ENCODE results near the gene LINC00305.
A peak's percentile ranks its signal among the peaks of the same experiment; 100 is the strongest.

LINC00305 gene

GRCh38 chr18:64148988-64149387 lies at the start of gene LINC00305:
Gene LINC00305, minus strand, starts transcription at chr18:64149088.
- DNase-seq: no peak

GRCh38 chr18:64191069-64191468 lies 42.2 kb upstream of the LINC00305 start:
- DNase-seq: no peak

GRCh38 chr18:64185987-64186386 lies 37.1 kb upstream of the LINC00305 start:
- DNase-seq: no peak

- DNase-seq: no peak
Measured at GRCh38 chr18:64183665-64184064, 34.8 kb upstream of the LINC00305 start.

- DNase-seq: no peak
Measured at GRCh38 chr18:64180617-64181016, 31.7 kb upstream of the LINC00305 start.

- DNase-seq: no peak
Measured at GRCh38 chr18:64180171-64180570, 31.3 kb upstream of the LINC00305 start.

GRCh38 chr18:64179556-64180080 lies 30.7 kb upstream of the LINC00305 start:
- DNase-seq: no peak

- DNase-seq: no peak
Measured at GRCh38 chr18:64178860-64179259, 30.0 kb upstream of the LINC00305 start.

GRCh38 chr18:64175432-64175831 lies 26.5 kb upstream of the LINC00305 start:
- no peak for DNase-seq

GRCh38 chr18:64171576-64171975 lies 22.7 kb upstream of the LINC00305 start:
- DNase-seq: no peak

GRCh38 chr18:64167408-64167925 lies 18.6 kb upstream of the LINC00305 start:
- no peak for DNase-seq

GRCh38 chr18:64165906-64166305 lies 17.0 kb upstream of the LINC00305 start:
- DNase-seq: no peak

- DNase-seq: no peak
Measured at GRCh38 chr18:64164883-64165282, 16.0 kb upstream of the LINC00305 start.

- DNase-seq: peak; percentile 21
Measured at GRCh38 chr18:64149916-64150438, 1.1 kb upstream of the LINC00305 start.

- DNase-seq: no peak
Measured at GRCh38 chr18:64142904-64143303, 6.0 kb downstream of the LINC00305 start.

- no peak for DNase-seq
Measured at GRCh38 chr18:64137914-64138313, 11.0 kb downstream of the LINC00305 start.

GRCh38 chr18:64134044-64134747 lies 14.7 kb downstream of the LINC00305 start:
- DNase-seq: no peak

GRCh38 chr18:64132871-64133270 lies 16.0 kb downstream of the LINC00305 start:
- DNase-seq: no peak

- DNase-seq: no peak
Measured at GRCh38 chr18:64131314-64131713, 17.6 kb downstream of the LINC00305 start.

GRCh38 chr18:64127172-64127571 lies 21.7 kb downstream of the LINC00305 start:
- no peak for DNase-seq

- DNase-seq: no peak
Measured at GRCh38 chr18:64119916-64120315, 29.0 kb downstream of the LINC00305 start.

GRCh38 chr18:64118406-64118805 lies 30.5 kb downstream of the LINC00305 start:
- DNase-seq: no peak

- no peak for DNase-seq
Measured at GRCh38 chr18:64116571-64117175, 32.2 kb downstream of the LINC00305 start.

- no peak for DNase-seq
Measured at GRCh38 chr18:64115881-64116280, 33.0 kb downstream of the LINC00305 start.

All from NCI-H510A treated with DMSO at 0.1 percent for 48 hours (cell line).